Measurements from ENCODE around the gene RECQL. TPM values are rescaled to one million over a fixed set of nuclear protein-coding genes. Genes with fewer than 3 reads are reported as not detected.

The RECQL gene
- total RNA-seq, 3 donors from 2014 or later: 9.3 to 29.6 (median 16.2) TPM

DNA sequence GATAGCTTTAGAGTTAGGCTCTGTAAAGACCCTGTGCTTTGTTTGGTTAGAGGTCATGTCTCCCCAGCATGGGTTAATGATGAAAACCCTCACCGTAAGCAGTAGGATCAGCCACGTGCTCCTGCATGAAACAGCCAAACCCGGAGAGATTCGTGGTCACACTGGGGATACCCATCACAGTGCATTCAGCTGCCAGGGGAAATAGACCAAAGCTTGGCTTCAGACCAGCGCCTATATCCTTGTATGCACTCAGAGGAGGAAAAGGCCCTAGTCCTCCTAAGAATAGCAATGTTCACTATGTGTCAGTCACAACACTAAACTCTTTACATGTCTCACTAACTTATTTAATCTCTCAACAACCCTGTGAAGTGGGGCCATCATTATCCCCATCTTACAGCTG, 41.0 kb upstream of the RECQL start:
- Histone ChIP-seq H3K36me3 (ENCODE audit: low read depth) (no peaks in the 10 kb centered on the region), H3K4me3 (no peak overlapping the region), H3K9me3 (no peaks in the 10 kb centered on the region), H3K4me1 (ENCODE audit: low read depth) (no peaks in the 10 kb centered on the region)
- TF ChIP-seq, protein P1, sequence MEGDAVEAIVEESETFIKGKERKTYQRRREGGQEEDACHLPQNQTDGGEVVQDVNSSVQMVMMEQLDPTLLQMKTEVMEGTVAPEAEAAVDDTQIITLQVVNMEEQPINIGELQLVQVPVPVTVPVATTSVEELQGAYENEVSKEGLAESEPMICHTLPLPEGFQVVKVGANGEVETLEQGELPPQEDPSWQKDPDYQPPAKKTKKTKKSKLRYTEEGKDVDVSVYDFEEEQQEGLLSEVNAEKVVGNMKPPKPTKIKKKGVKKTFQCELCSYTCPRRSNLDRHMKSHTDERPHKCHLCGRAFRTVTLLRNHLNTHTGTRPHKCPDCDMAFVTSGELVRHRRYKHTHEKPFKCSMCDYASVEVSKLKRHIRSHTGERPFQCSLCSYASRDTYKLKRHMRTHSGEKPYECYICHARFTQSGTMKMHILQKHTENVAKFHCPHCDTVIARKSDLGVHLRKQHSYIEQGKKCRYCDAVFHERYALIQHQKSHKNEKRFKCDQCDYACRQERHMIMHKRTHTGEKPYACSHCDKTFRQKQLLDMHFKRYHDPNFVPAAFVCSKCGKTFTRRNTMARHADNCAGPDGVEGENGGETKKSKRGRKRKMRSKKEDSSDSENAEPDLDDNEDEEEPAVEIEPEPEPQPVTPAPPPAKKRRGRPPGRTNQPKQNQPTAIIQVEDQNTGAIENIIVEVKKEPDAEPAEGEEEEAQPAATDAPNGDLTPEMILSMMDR (IDR thresholded peaks at IDR 0.05): no peak
- intact Hi-C loops (cut with DNase I, micrococcal nuclease): no loop called here
- ATAC-seq (no peak), DNase-seq (no peak)

DNA sequence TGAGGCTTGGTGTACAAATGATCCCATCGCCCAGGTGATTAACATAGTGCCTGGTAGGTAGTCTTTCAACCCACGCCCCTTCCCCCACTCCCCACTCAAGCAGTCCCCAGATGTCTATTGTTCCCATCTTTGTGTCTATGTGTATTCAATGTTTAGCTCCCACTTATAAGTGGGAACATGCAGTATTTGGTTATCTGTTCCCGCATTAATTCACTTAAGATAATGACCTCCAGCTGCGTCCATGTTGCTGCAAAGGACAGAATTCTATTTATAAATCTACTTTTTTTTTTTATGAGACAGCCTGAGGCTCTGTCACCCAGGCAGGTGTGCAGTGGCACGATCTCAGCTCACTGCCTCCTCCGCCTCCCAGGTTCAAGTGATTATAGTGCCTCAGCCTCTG, 40.3 kb upstream of the RECQL start:
- no peaks in the 10 kb centered on the region for H3K4me1 ChIP-seq (ENCODE audit: low read depth)
- no peaks in the 10 kb centered on the region for H3K9me3 ChIP-seq
- H3K4me3 ChIP-seq: no peak overlapping the region
- intact Hi-C loops (cut with DNase I, micrococcal nuclease): no loop called here
- TF ChIP-seq, protein P1 (IDR thresholded peaks at IDR 0.05): no peak
- no peaks in the 10 kb centered on the region for H3K36me3 ChIP-seq (ENCODE audit: low read depth)
- ATAC-seq: no peak
- DNase-seq: no peak

DNA sequence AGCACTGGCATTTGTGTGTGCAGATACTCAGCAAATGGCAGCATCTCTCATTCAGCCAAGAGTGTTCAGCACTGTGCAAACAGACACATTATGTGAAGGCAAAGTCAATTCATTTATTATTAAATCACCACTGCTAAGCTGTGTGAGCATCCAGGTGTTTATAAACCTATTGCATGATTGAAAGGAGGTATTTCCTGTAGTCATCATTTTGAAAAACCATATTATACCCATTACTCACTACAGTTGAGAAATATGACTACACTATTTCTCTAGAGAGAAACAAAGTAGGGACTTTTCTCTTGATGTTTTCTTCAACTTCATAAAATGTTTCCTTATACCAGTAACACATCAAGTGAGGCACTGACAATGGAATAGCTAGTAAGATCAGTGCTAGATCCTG, 38.4 kb upstream of the RECQL start:
- no peak overlapping the region for H3K4me3 ChIP-seq
- ATAC-seq: no peak

DNA sequence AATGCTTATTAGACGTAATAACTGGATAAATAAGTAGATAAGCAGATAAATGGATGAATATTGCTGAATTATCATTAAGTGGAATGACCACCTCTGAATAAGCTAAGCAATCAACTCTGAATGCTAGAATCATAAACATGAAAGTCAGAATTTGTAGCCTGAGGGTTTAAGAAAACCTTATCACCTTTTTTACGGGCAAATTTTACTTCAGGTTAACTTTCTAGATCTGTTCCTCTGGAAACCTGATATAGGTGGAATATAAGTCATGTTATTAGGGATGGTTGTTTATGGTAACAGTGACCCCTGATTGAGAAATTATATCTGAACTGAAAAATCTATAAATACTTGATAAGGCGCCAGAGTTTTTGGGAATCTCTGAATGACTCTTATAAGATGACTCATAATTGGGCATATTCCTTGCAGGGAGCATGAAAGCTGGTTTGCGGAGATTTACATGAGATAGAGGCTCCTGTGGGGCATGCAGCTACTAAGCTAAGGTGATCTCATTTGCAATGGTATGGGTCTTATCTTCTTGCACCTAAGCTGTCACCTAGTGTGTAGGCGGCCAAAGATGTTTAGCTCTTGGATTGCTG, 36.7 kb upstream of the RECQL start:
- no peaks in the 10 kb centered on the region for H3K9me3 ChIP-seq
- DNase-seq (no peak), ATAC-seq (no peak)
- H3K4me3 ChIP-seq: no peak overlapping the region
- intact Hi-C loops (cut with DNase I, micrococcal nuclease): no loop called here
- TF ChIP-seq, protein P1 (IDR thresholded peaks at IDR 0.05): no peak
- H3K4me1 ChIP-seq (ENCODE audit: low read depth): no peaks in the 10 kb centered on the region
- no peaks in the 10 kb centered on the region for H3K36me3 ChIP-seq (ENCODE audit: low read depth)

More for the DNA sequence above, 38.4 kb upstream of the RECQL start:
- TF ChIP-seq, protein P1 (IDR thresholded peaks at IDR 0.05): no peak
- intact Hi-C loops (cut with DNase I, micrococcal nuclease): no loop called here
- no peaks in the 10 kb centered on the region for H3K36me3 ChIP-seq (ENCODE audit: low read depth)
- no peaks in the 10 kb centered on the region for H3K4me1 ChIP-seq (ENCODE audit: low read depth)
- H3K9me3 ChIP-seq: no peaks in the 10 kb centered on the region
- no peak for DNase-seq

DNA sequence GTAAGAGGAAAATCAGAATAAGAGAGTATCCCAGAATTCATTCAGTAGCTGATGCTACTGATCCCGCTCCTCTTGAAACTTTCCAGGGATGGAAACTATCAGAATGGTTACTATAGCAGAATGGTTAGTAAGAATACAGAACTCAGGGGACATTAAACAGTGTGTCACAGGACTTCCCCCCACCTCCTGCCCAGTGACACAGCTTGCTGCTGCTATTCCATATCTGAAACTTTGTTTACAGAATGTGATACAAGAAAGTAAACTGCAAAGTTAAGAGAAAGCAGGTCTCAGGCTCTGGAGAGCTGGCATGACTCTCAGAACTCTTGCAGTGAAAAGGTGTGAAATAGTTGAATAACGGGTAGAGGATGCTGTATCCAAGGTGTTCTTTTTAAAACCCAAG, 28.0 kb upstream of the RECQL start:
- no peaks in the 10 kb centered on the region for H3K36me3 ChIP-seq (ENCODE audit: low read depth)
- no peak for ATAC-seq
- no peaks in the 10 kb centered on the region for H3K9me3 ChIP-seq
- intact Hi-C loops (cut with DNase I, micrococcal nuclease): no loop called here
- peaks cover 13% of the 10 kb centered on the region for H3K4me1 ChIP-seq (ENCODE audit: low read depth)
- no peak overlapping the region for H3K4me3 ChIP-seq
- TF ChIP-seq, protein P1 (IDR thresholded peaks at IDR 0.05): no peak
- no peak for DNase-seq

DNA sequence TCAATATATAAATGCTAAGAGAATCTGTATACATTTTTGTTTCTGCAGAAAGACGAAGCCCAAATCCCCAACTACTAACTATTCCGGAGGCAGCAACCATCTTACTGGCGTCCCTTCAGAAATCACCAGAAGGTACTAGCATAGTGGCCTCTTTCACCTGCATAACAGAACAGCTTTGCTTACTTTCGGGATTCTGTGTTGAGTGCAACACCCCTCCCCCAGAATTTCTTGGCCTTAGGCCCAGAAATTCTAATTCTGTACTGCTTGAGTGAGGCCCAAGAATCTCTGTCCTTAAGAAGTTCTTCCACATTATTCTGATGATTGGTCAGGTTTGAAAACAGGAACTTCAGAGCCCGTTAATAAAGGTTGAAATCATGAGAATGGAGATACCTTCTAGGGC, 27.5 kb upstream of the RECQL start:
- TF ChIP-seq, protein P1 (IDR thresholded peaks at IDR 0.05): no peak
- H3K4me1 ChIP-seq (ENCODE audit: low read depth): peaks cover 13% of the 10 kb centered on the region
- H3K9me3 ChIP-seq: no peaks in the 10 kb centered on the region
- intact Hi-C loops (cut with DNase I, micrococcal nuclease): no loop called here
- no peak overlapping the region for H3K4me3 ChIP-seq
- H3K36me3 ChIP-seq (ENCODE audit: low read depth): no peaks in the 10 kb centered on the region
- DNase-seq (no peak), ATAC-seq (no peak)
